ENCODE results near the gene RASGEF1C.

DNA sequence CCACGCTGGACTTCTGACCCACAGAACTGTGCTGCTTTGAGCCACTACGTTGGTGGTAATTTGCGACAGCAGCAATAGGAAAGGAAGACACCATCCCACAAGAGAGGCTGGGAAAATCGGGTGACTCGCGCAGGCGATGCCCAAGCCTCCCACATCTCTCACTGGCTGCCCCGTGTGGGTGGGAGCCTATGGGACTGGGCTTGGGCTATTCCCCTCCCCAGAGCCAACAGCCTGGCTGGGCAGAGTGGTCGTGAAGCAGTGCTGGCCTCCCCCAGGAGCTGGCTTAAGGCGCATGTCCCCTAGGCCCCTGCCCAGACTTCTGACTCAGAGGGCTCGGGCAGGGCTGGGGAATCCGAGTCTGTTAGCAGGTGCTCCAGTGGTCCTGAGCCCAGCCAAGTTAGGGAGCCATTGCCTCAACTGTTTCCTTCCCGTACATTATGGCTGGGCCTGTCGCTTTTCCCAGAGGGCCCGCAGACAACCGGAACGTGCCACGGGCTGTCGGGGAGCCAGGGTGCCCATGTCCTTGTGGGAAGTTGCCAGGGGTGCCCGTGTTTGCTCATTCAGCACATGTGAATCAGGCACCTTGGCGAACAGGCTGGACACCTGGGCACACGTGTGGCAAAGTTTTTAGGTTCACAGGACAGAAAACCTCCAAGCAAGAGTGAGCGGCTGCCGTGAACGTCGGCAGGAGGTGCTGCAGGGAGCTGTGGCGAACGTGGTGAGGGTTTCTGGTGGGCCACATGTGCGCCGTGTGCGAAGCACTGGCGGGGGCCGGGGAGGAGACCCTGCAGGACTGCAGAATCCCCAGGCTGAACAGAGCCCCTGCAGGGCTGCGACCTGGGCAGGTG, 7.0 kb upstream of the RASGEF1C start:
- TF ChIP-seq CTCF (conservative IDR thresholded peaks at IDR 0.05; ENCODE audit: low read depth, low read length) = no peak
- no peak for TF ChIP-seq EZH2phosphoT487 (IDR thresholded peaks at IDR 0.05; ENCODE audit: borderline replicate concordance, low read length)

Measured in PC-3 (cell line).